ENCODE results near the gene TCHP. TPM values are rescaled to one million over a fixed set of nuclear protein-coding genes. Genes with fewer than 3 reads are reported as not detected.

The TCHP gene
- total RNA-seq, 1 donor from 2014 or later, result 27.6 TPM

- H3K9me3 Mint-ChIP-seq, result no peaks in the 10 kb centered on the region
- H3K27ac Mint-ChIP-seq (ENCODE audit: unreplicated experiment), result no peak overlapping the region
- H3K4me3 Mint-ChIP-seq, result no peak overlapping the region
- H3K4me1 Mint-ChIP-seq, result peaks cover 22% of the 10 kb centered on the region
- H3K36me3 Mint-ChIP-seq (ENCODE audit: low read depth), result peaks cover 15% of the 10 kb centered on the region
- H3K27me3 Mint-ChIP-seq (ENCODE audit: low read depth), result no peaks in the 10 kb centered on the region
- DNase-seq (ENCODE audit: low read depth, low spot score), result no peak
- TF ChIP-seq CTCF (conservative IDR thresholded peaks at IDR 0.05), result no peak
These were observed 52.8 kb downstream of the TCHP start for GRCh38 chr12:109952873-109953272.

GRCh38 chr12:109953656-109954055 is 53.6 kb downstream of the TCHP start:
- DNase-seq (ENCODE audit: low read depth, low spot score), result no peak
- no peak overlapping the region for H3K27ac Mint-ChIP-seq (ENCODE audit: unreplicated experiment)
- H3K4me1 Mint-ChIP-seq, result peaks cover 14% of the 10 kb centered on the region
- TF ChIP-seq CTCF (conservative IDR thresholded peaks at IDR 0.05), result no peak
- H3K4me3 Mint-ChIP-seq, result no peak overlapping the region
- no peaks in the 10 kb centered on the region for H3K27me3 Mint-ChIP-seq (ENCODE audit: low read depth)
- H3K9me3 Mint-ChIP-seq, result no peaks in the 10 kb centered on the region
- peaks cover 15% of the 10 kb centered on the region for H3K36me3 Mint-ChIP-seq (ENCODE audit: low read depth)

- no peaks in the 10 kb centered on the region for H3K4me1 Mint-ChIP-seq
- no peak for DNase-seq (ENCODE audit: low read depth, low spot score)
- H3K36me3 Mint-ChIP-seq (ENCODE audit: low read depth), result peaks cover 7% of the 10 kb centered on the region
- no peaks in the 10 kb centered on the region for H3K9me3 Mint-ChIP-seq
- H3K27me3 Mint-ChIP-seq (ENCODE audit: low read depth), result no peaks in the 10 kb centered on the region
- no peak for TF ChIP-seq CTCF (conservative IDR thresholded peaks at IDR 0.05)
- H3K27ac Mint-ChIP-seq (ENCODE audit: unreplicated experiment), result no peak overlapping the region
- no peak overlapping the region for H3K4me3 Mint-ChIP-seq
These were observed 58.3 kb downstream of the TCHP start for GRCh38 chr12:109958374-109958773.

- Mint-ChIP-seq H3K9me3 (no peaks in the 10 kb centered on the region), H3K27ac (ENCODE audit: unreplicated experiment) (no peak overlapping the region), H3K36me3 (ENCODE audit: low read depth) (peaks cover 8% of the 10 kb centered on the region), H3K27me3 (ENCODE audit: low read depth) (no peaks in the 10 kb centered on the region), H3K4me1 (no peaks in the 10 kb centered on the region), H3K4me3 (no peak overlapping the region)
- DNase-seq (ENCODE audit: low read depth, low spot score), result no peak
- no peak for TF ChIP-seq CTCF (conservative IDR thresholded peaks at IDR 0.05)
These were observed 59.5 kb downstream of the TCHP start for GRCh38 chr12:109959411-109960093.

- no peak for TF ChIP-seq CTCF (conservative IDR thresholded peaks at IDR 0.05)
- Mint-ChIP-seq H3K27me3 (ENCODE audit: low read depth) (no peaks in the 10 kb centered on the region), H3K36me3 (ENCODE audit: low read depth) (peaks cover 8% of the 10 kb centered on the region), H3K4me1 (no peaks in the 10 kb centered on the region), H3K9me3 (no peaks in the 10 kb centered on the region), H3K4me3 (no peak overlapping the region), H3K27ac (ENCODE audit: unreplicated experiment) (no peak overlapping the region)
- no peak for DNase-seq (ENCODE audit: low read depth, low spot score)
These were observed 61.1 kb downstream of the TCHP start for GRCh38 chr12:109961201-109961600.
